K562 (cell line): ENCODE data around the gene PQBP1. TPM values are rescaled to one million over a fixed set of nuclear protein-coding genes. Genes with fewer than 3 reads are reported as not detected.

Experiments
- BMI1 ChIP-seq: fragments of 150-350 bp; IDR thresholded peaks from 2 replicates; pipeline ENCODE4 v1.6.1; 2014; ENCODE audit warnings: low read length
- CREB3 ChIP-seq: fragments of 450-650 bp; conservative IDR thresholded peaks from 2 replicates; pipeline ENCODE4 v1.6.1; 2016; ENCODE audit warnings: missing genetic modification characterization, low read depth, mild to moderate bottlenecking, missing compliant biosample characterization, moderate library complexity
- CSDE1 ChIP-seq, 2 experiments: fragments of 450-650 bp; IDR thresholded peaks; 2 replicates each; pipeline ENCODE4 v1.6.1; 2016; ENCODE audit warnings: mild to moderate bottlenecking in 1 of 2
- HBP1 ChIP-seq: fragments of 450-650 bp; formaldehyde crosslinking; IDR thresholded peaks from 2 replicates; pipeline ENCODE4 v1.4.0; 2022; ENCODE audit warnings: missing genetic modification characterization
- HOMEZ ChIP-seq: fragments of 250-450 bp; sonication (Bioruptor Pico); IDR thresholded peaks from 2 replicates; pipeline ENCODE4 v1.4.0; 2020; ENCODE audit warnings: mild to moderate bottlenecking, moderate library complexity
- IRF2 ChIP-seq: sonication (generic); formaldehyde crosslinking; IDR thresholded peaks from 2 replicates; pipeline ENCODE4 v1.8.1; 2022; ENCODE audit warnings: mild to moderate bottlenecking, missing genetic modification reagents
- JUND ChIP-seq, 2 experiments: IDR thresholded peaks; 2 replicates in 1 of 2; 3 replicates in 1 of 2; pipeline ENCODE4 v1.6.1; 2011; ENCODE audit warnings: borderline replicate concordance in 2 of 2, low read depth in 2 of 2, low read length in 2 of 2, improper control_type of control experiment in 1 of 2, missing biosample characterization in 1 of 2, missing genetic modification characterization in 1 of 2, missing genetic modification reagents in 1 of 2
- MTA1 ChIP-seq: fragments of 450-650 bp; IDR thresholded peaks from 2 replicates; pipeline ENCODE4 v1.6.1; 2017; ENCODE audit warnings: borderline replicate concordance
- PTRF ChIP-seq: fragments of 450-650 bp; IDR thresholded peaks from 2 replicates; pipeline ENCODE4 v1.6.1; 2016; ENCODE audit warnings: mild to moderate bottlenecking, missing genetic modification characterization, missing compliant biosample characterization
- RBM25 ChIP-seq: fragments of 200-400 bp; formaldehyde crosslinking; IDR thresholded peaks from 2 replicates; pipeline ENCODE4 v1.6.1; 2018; ENCODE audit warnings: low read length, low read depth, moderate library complexity; ENCODE audit not compliant: severe bottlenecking
- RERE ChIP-seq: sonication (generic); formaldehyde crosslinking; IDR thresholded peaks from 2 replicates; pipeline ENCODE4 v1.8.0; 2023; ENCODE audit warnings: missing genetic modification reagents, mild to moderate bottlenecking, borderline replicate concordance
- TFAP4 ChIP-seq: sonication (generic); formaldehyde crosslinking; IDR thresholded peaks from 2 replicates; pipeline ENCODE4 v1.8.0; 2022; ENCODE audit warnings: missing genetic modification reagents, mild to moderate bottlenecking, moderate library complexity, borderline replicate concordance
- TFE3 ChIP-seq: fragments of 450-650 bp; formaldehyde crosslinking; IDR thresholded peaks from 2 replicates; pipeline ENCODE4 v1.4.0; 2020; ENCODE audit warnings: mild to moderate bottlenecking, mixed read lengths
- U2AF2 ChIP-seq: fragments of 200-400 bp; formaldehyde crosslinking; optimal IDR thresholded peaks from 2 replicates; pipeline ENCODE3; 2017; ENCODE audit warnings: low read depth, mild to moderate bottlenecking, low read length
- polyA plus RNA-seq, 8 experiments: library from polyadenylated mRNA; depleted of rRNA in 4 of 8; stranded (reverse) in 5 of 8; unstranded in 3 of 8; fragments of >200 nt; fragmentation: Nextera tagmentation in 2 of 8; fragmentation: Illumina TruSeq in 1 of 8; extraction: Ambion mirVana in 2 of 8; extraction: Trizol in 1 of 8; gene quantifications; 2 replicates each; pipeline versions ENCODE4 v1.2.1 to v1.2.3, GENCODE V29; 2011 to 2014; ENCODE audit warnings: inconsistent platforms in 1 of 8, missing spikeins in 1 of 8
- total RNA-seq, 7 experiments: library from RNA; depleted of rRNA in 6 of 7; stranded (reverse); fragments of >200 nt in 6 of 7; fragmentation: Illumina TruSeq in 2 of 7; extraction: Trizol in 2 of 7; gene quantifications; 2 replicates each; pipeline versions ENCODE4 v1.2.1 to v1.2.3, GENCODE V29; 2011 to 2021; ENCODE audit warnings: low replicate concordance in 1 of 7

Gene PQBP1
- total and polyA plus RNA-seq, 9 of the 15 experiments (the other 6 are each of a cell fraction or from before 2014, with no cell fraction given), result 41.3 to 262 (median 112) TPM

GRCh38 chrX:48923771-48924170 lies 26.0 kb downstream of the PQBP1 start (continued):
- no peak for TF ChIP-seq RERE (CRISPR knock-in tag)
- no peak for TF ChIP-seq BMI1
- TF ChIP-seq TFE3 (CRISPR knock-in tag), result no peak
- no peak for TF ChIP-seq RBM25
- no peak for TF ChIP-seq MTA1
- TF ChIP-seq JUND (IDR thresholded peaks at IDR 0.05; ENCODE audit: borderline replicate concordance, low read depth, low read length), result no peak
- no peak for TF ChIP-seq JUND (tag; IDR thresholded peaks at IDR 0.05; ENCODE audit: borderline replicate concordance, low read depth, low read length)
- TF ChIP-seq PTRF, result no peak
- no peak for TF ChIP-seq CSDE1 (IDR thresholded peaks at IDR 0.05)
- no peak for TF ChIP-seq CREB3
- TF ChIP-seq U2AF2, result no peak
- no peak for TF ChIP-seq HOMEZ (CRISPR knock-in tag)
- no peak for TF ChIP-seq HBP1 (CRISPR knock-in tag)
- no peak for TF ChIP-seq TFAP4 (CRISPR knock-in tag)
- TF ChIP-seq IRF2 (CRISPR knock-in tag), result no peak
